NOMO-1 (cell line): ENCODE measurements around the gene COPA.
"Not testable (repeated sequence)": the region's sequence is repeated elsewhere in the genome, so short reads cannot be mapped to it uniquely, and the experiment has no call there.

ENCODE experiments used
- DNase-seq, 2 experiments: peaks; one replicate each; lab custom pipeline; 2025; ENCODE audit not compliant: unreplicated experiment in 2 of 2; lab: John Stamatoyannopoulos, UW

COPA gene

DNA sequence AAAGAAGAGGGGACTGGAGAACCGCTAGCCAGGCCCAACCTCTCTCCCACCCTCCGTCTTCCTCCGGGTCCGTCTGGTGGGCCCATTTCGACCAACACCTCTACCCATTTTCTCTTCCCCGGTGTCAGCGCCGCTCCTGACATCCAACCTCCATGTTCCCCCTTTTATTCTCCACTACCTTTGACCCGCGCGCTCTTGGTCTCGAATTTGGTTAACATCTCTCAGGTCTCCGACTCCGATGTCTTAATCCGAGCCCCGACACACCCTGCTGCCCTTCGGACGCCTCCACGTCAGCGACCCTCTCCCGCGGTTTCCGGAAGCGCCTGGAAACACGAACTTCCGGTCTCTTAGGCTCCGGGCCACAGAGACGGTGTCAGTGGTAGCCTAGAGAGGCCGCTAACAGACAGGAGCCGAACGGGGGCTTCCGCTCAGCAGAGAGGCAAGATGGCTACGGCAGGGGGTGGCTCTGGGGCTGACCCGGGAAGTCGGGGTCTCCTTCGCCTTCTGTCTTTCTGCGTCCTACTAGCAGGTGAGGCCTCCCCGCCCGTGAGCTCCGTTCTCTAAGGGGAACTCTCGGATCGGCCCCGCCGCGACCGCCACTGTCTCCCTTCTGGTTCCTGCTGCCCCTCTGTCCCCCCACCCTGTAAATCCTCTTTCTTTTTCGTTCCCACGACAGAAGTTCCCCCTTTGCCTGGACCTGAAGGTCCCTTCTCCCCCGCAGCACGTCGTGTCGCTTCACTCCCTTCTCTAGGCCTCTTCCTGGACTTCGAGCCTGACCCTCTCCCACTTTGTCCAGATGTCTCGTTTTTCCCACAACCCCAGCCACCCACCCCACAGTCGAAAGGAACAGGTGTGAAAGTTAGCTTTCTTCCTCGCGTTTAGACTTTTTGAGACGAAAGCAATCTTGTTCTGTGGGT lies at the start of gene COPA, which contains the start of gene NCSTN:
COPA (minus strand) TSS at position 298 of the 917 bp plus-strand sequence; CDS start at position 218, 80 bp downstream.
NCSTN (plus strand) TSS at position 431 of the 917 bp plus-strand sequence; CDS start at position 445, 14 bp downstream.
- DNase-seq = peak; percentile 90

DNA sequence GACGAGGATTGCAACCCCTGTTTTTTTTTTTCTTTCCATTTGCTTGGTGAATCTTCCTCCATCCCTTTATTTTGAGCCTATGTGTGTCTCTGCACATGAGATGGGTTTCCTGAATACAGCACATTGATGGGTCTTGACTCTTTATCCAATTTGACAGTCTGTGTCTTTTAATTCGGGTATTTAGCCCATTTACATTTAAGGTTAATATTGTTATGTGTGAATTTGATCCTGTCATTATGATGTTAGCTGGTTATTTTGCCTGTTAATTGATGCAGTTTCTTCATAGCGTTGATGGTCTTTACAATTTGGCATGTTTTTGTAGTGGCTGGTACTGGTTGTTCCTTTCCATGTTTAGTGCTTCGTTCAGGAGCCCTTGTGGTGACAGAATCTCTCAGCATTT lies 45.4 kb upstream of the COPA start:
- not testable (repeated sequence) for DNase-seq

DNA sequence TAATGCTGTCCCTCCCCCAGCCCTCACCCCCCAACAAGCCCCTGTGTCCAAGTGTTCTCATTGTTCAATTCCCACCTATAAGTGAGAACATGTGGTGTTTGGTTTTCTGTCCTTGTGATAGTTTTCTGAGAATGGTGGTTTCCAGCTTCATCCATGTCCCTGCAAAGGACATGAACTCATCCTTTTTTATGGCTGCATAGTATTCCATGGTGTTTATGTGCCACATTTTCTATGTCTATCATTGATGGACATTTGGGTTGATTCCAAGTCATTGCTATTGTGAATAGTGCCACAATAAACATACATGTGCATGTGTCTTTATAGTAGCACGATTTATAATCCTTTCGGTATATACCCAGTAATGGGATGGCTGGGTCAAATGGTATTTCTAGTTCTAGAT lies 41.8 kb upstream of the COPA start:
- DNase-seq = not testable (repeated sequence)

DNA sequence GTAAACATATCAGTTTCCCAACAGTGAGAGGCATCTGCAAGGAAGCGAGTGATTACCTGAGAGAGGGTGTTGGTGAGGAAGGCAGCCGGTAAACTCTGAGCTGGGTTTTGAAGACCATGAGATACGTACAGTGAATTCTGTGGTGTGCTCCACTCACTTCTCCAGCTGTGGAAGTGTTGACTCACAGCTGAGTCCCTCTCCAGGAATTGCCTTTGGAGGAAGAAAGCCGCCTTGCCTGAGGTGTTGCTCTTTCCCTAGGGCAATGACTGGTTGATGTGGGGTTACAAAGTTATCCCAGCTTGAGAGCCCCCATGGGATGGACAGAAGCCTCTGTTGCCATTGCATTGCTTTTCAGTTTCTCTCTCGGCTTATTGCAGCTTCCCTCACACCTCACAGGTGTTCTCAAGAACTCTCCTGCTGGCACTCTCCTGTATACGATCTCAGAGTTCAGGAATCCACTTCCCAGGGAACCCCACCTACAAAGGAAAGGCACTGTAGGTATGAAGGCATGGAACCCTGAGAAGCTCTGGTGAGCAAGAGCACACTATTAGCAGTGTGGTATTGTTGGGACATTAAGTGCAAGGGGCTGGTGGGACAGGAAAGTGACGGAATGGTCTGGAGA lies 34.6 kb upstream of the COPA start:
- no peak for DNase-seq

DNA sequence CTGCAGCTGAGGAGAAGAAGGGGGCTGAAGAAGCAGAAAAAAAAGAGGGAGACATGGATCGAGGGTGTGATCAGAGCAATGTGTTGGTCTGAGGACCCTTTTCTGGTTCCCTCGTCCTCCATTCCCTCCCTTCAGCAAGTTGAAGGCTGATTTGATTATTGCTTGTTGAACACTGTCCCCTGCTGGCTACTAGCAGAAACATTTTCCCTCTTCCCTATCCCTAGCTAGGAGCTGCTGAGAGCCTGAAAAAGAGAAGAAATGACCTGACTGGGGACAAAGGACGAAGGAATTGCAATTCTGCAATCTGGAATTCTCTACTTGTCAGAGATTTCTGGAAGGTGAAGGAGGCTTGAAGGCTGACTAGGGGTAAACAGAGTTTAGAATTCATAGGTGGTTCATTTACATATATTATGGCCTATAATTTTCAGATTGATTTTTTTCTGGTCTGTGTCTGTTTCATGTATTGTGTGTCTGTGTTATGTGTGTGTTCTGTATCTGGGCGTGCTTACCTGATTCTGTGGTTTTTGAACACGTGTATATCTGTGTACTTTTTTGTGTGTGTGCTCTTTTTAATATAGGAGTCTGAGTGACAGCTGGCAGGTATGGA lies 33.6 kb upstream of the COPA start:
- DNase-seq = peak; percentile 16 to 76

DNA sequence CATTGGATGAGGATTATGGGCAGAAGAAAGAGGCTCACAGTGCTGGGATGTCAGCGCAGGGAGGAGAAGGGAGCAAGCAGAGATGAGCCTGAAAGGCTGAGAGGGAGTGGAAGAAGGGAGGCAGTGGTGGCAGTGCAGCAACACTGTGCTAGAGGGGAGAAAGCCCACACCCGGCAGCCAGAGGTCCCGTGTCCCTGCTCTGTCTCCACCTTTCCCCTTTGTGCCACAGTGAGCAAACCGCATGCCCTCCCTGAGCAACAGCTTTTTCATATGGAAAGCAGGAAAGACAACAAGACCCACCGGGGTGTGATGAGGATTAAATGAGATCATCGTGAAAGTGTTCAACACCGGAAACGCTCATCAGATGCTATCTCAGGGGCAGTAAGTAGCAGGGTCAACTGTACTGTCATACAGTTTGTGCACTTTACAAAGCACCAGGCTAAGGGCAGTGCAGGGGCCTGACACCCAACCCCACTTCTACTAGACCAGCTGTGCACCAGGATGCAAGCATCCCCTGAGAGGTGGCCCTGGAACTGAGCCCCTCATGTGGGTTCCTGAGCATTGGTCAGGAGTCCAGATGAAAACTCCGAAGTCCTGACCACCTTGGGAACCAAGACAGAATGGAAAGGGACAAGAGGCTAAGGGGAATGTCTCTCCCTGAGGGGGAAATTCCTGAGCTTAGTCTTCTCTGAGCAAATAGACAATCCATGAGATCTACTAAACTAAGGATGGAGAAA lies 32.9 kb upstream of the COPA start:
- peak in 1 of 2 experiments; percentile 29 for DNase-seq

DNA sequence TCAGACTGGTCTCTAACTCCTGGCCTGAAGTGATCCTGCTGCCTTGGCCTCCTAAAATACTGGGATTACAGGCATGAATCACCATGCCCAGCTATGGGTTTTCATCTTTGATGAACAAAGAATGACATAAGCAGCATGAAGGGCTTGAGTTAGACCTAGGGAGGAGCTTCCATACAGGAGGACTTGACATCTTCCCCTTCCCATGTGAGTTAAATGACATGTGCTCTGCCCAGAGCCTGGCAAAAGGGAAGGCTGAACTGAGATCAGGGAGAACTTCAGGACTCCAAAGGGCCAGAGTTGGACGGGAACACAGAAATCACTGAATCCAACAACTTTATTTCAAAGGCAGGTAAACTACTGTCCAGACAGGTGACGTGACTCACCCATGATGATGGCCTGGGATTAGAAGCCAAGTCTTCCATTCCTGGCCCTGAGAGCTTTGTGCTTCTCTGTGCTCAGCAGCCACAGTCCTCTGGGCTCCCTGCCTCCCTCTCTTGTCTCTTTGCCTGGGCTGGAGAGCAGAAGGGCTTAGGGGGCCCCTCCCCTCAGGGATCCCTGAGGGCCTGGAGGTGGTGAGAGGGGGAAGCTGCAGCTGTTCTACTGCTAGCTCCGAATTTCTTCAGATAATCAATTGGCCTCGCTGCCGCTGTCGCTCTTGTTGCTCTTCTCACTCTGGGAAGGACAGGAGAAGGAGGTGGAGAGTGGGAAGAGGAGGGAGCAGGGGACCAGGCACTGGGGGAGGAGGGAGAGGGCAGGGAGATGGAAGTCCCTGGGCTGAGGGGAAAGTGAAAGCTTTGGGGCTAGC lies 31.5 kb upstream of the COPA start:
- DNase-seq = no peak

DNA sequence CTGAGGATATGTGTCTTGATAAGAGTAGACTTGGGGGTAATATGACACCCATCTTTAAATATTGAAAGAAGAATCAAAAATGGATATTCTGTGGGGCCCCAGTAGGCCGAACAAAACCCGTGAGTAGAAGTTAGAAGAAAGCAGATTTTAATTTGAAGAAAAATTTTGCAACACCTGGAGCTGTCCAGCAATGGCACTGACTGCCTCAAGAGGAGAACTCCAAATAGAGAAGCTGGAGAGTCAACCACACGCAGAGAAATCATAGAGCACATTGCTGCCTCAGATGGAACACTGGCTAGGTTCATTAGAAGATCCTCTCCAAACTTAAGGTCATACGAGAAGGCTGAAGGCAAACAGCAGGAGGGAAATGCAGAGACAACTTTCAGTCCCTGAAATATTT lies 30.6 kb upstream of the COPA start:
- peak; percentile 25 to 29 for DNase-seq

DNA sequence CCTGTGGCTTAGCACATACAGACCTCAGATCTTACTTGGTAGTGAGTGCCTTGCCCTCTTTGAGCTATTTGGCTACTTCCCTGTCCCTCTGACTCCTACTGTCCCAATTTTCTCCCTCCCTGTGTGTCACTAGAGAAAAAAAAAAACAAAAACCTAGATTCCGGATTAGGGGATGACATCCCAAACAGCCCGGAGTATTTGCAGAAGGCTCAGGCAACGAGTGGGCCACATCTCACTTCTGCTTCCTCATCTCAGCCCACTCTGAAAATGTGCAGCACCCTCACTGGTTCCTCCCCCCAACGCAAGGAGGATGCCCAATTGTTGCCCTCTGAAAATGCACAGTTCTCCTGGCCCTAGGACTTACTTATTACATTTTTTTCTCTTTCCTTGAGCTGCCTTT lies 28.7 kb upstream of the COPA start:
- no peak for DNase-seq

DNA sequence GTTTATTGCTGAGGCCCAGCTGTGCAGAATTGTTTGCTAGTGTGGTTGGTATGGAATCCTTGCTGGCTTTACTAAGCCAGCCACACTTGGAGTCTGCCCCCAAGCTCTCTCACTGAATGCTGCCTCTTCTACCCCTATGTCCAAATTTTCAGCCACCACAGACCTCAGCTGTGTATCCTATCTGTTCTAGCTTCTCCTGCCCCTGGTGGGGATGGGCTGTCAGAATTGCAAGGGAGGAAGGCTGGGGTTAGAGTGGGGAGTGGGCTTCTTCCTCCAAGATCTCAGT lies 28.2 kb upstream of the COPA start:
- no peak for DNase-seq

DNA sequence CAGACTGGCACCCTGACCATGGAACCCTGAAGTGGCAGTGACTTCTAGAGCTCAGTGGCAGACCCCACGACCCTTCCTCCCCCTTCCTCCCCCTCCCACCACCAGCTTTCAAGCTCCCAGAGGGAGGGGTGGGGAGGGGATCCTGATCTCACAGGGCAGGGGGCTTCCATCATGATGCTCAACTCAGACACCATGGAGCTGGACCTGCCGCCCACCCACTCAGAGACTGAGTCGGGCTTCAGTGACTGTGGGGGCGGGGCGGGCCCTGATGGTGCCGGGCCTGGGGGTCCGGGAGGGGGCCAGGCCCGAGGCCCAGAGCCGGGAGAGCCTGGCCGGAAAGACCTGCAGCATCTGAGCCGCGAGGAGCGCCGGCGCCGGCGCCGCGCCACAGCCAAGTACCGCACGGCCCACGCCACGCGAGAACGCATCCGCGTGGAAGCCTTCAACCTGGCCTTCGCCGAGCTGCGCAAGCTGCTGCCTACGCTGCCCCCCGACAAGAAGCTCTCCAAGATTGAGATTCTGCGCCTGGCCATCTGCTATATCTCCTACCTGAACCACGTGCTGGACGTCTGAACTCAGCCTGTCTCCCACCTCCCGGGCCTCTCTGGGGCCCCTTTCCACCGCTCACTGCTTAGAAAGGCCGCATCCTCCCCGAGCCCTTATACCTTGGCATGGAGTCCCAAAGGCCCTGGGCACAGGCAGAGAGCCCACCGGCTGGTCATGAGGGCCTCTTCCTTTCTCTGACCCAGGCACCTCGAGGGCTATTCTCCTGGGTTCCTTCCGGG lies 27.7 kb upstream of the COPA start:
- DNase-seq = no peak

DNA sequence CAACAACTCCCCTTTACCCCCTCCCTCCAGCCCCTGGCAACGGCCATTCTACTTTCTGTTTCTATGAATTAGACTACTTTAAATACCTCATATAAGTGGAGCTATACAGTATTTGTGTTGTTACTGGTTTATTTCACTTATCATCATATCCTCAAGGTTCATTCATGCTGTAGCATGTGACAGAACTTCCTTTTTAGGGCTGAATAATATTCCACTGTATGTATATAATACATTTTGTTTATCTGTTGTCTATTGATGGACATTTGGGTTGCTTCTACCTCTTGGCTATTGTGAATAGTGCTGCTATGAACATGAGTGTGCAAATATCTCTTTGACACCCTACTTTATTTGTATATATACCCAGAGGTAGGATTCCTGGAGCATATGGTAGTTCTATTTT lies 26.0 kb upstream of the COPA start:
- DNase-seq = no peak

DNA sequence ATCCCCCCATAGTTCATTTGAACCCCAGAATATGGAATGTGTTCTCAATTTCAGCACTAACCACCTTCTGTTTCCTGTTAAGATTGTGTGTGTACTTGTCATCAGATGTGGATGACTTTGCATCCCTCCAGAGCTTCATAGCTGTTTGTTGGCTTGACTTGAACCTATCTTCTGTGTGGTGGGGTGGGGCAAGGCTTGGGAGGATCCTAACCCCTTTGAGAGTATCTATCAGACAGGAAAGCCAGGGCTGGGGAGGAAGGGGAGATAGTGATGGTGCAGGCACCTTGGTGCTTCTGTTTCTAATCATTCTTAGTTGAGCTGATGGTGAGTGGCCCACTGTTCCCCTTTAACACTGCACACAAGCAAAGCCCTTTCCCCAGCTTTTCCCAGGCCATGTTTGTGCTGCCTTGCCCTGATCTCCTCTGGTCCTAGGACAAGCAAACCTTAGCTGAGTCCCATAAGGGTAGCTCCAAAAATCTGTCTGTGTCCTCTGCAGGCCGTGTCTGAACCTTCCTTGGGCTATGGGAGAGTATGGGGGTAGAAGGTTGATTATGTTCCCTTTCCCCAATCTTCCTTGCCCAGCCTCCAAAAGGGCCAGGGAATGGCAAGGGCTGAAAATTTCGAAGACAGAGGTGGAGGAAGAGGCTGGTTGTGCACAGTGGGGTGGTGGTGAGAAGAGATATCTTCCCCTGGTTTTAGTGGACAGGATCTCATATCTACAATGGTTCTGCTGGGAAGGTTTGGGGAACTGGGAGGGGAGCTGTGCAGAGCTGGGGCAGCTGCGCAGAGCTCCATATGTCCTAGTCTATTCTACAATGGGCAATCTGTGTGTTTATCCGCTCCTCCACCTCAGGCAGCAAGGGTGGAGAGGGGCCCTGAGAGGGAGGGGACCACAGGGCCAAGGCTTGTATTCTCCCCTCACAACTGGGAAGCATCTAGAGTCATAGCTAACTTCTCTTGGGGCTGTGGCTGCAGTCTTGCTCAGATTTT lies 25.2 kb upstream of the COPA start:
- DNase-seq = no peak

DNA sequence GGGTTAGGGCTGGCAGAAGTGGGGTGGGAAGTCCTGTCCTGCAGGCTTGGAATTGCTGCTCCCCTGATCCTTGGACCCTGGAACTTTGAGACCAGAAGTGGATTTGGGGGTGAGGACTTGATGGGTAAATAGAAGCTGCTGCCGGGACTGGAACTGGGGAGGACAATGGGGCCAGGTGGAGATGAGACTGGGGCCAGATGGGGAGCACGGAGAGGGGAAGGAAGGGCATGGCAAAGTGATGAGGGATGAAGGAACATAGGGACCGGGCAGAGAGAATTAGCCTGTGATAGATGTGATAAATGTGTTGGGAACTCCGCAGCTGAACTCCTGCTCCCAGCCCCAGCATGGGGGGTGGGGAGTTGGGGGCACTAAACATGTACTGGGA lies 24.5 kb upstream of the COPA start:
- no peak for DNase-seq

DNA sequence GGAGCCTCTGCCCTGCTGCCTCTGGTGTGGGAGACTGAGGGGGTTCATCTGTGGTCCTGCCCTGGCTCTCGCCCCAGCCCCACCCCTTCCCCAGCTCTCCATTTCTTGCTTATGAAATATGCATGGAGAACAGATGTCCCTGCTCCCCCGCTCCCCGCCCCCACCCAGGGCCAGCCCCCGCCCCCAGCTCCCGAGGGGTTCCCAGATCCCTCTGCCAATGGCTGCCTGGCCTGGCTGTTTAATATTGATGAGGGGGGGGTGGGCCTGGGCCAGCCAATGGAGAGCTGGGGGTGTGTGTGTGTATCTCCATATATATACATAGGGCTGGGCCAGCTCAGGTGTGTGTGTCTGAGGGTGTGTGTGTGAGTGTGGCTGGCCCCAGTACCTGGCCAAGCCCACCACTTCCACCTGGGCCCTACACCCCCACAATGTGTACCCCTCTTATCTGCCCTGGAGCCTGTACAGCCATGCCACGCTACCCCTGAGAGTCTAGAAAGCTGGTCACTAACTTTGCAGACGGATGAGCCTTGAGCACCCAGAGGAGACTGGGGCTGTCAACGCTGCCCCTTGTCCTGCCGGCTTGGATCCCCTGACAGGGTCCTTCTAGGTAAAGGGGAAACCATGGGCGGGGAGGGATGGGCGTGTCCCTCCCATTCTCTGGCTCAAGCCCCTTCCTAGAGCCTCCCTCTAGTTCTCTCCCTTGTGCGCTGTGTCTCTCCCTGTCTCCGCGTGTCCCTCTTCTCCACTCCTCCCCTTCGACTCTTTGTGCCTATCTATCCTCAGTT lies 23.9 kb upstream of the COPA start, which contains the start of gene NHLH1:
NHLH1 (plus strand) TSS at position 341 of the 785 bp plus-strand sequence. CDS start 3,661 bp downstream, outside the sequence.
- DNase-seq = no peak

DNA sequence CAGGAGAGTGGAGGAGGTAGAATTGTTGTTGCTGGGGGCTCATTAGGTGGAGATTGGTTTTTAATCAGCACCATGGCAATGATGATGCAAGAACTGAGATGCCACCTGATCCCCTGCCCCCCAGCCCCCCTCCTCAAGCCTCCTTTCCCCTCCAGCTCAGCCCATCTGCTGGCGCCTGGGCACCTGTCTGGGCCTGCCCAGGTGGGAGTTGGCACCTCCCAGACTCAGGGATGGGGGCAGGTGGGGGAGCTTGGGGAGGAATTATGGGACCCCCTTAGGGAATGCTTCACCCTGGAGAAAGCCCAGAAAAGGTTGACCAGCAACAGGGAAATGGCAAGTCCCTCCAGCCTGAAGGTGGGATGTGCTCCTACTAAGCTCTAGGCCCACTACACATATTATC lies 22.3 kb upstream of the COPA start:
- DNase-seq = no peak

DNA sequence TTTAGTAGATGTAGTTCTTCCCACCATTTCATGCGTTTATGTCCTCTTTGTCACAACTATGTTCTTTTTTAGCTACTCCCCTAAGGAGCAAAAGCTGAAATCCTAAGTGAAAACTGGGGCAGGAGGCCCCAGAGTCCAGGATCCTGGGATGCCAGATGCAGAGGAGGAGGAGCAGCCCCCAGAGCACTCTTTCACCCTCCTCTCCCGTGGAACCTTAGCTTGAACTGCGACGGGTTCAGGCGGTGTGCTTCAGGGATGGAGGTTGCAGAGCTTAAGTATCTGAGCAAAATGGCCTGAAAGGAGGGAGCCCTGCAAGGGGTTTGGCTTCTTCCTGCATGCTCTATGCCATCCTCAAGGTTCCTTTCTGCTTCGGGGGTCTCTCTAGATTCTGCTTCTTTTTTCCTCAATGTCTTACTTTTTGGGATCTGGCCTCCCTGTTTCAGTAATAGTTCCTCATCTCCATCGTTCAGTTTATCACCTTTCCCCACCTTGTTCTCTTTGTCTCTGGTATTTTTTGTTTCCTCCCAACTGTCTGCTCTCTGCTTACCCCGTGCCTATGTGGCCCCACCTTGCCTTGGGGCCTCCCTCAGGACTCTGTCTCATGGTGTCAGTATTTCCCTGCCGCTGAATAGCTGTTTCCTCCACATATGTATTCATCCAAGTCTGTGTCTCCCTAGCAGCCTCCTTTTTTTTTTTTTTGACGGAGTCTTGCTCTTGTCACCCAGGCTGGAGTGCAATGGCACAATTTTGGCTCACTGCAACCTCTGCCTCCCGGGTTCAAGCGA lies 21.1 kb upstream of the COPA start:
- no peak for DNase-seq
